Activated CD4-positive, alpha-beta memory T cell treated with anti-CD3 and anti-CD28 coated beads for 36 hours (primary cell): Measurements from ENCODE around the gene DNAL1. TPM values are rescaled to one million over a fixed set of nuclear protein-coding genes. Genes with fewer than 3 reads are reported as not detected.

Experiments
- total RNA-seq, 2 experiments: library from RNA; stranded (reverse); gene quantifications; one replicate each; pipeline ENCODE4 v1.2.3, GENCODE V29; 2021

DNAL1 gene
- total RNA-seq, 2 experiments from 2014 or later, result 4.1 to 6.2 TPM

Other genes starting within 250 kb of the DNAL1 start
- gene NUMB, start 186.4 kb upstream of the DNAL1 start, total RNA-seq, result 10 to 100 TPM; 45.0 to 46.9 TPM
- 10 to 100 TPM; 13.9 to 15.5 TPM for gene RIOX1, start 154.1 kb upstream of the DNAL1 start, total RNA-seq
- 1 to 10 TPM in 1 of 2 experiments, under 1 TPM in 1; 0.80 to 1.2 TPM for gene ACOT1, start 107.8 kb upstream of the DNAL1 start, total RNA-seq
- gene HEATR4, start 86.0 kb upstream of the DNAL1 start, total RNA-seq, result under 1 TPM in 1 of 2 experiments, not detected in 1; 0.19 TPM
- gene ACOT2, start 75.8 kb upstream of the DNAL1 start, total RNA-seq, result 1 to 10 TPM; 4.8 TPM
- 1 to 10 TPM; 3.2 to 3.3 TPM for gene ACOT4, start 53.1 kb upstream of the DNAL1 start, total RNA-seq
- gene ACOT6, start 32.5 kb upstream of the DNAL1 start, total RNA-seq, result not detected
- 10 to 100 TPM; 28.2 to 28.3 TPM for gene PNMA1, start 69.4 kb downstream of the DNAL1 start, total RNA-seq
- gene PTGR2, start 206.8 kb downstream of the DNAL1 start, total RNA-seq, result 10 to 100 TPM in 1 of 2 experiments, 1 to 10 TPM in 1; 9.9 to 10.3 TPM
- 10 to 100 TPM; 65.2 to 68.7 TPM for gene ZNF410, start 241.9 kb downstream of the DNAL1 start, total RNA-seq